Psoas muscle (tissue), 8 donors: ENCODE results near the gene METTL25B. TPM values are rescaled to one million over a fixed set of nuclear protein-coding genes. Genes with fewer than 3 reads are reported as not detected.

ENCODE experiments used
- ATAC-seq, 4 donors: fragments of 200-7000 bp; cut with Tn5 transposase; one replicate each; pipeline ENCODE4 v1.9.1; 2020; ENCODE audit warnings: moderate library complexity in 3 of 4, mild to moderate bottlenecking in 2 of 4
- DNase-seq, 2 donors: peaks; one replicate each; pipeline ENCODE4 v3.0.0-alpha.2; 2020
- H3K27ac ChIP-seq: fragments of 200-600 bp; one replicate; pipeline ENCODE4 v1.8.0; 2022
- H3K27me3 ChIP-seq, 3 donors: fragments of 200-600 bp in 1 of 3; one replicate each; pipeline versions ENCODE4 v1.6.1 to v1.8.0; 2013 to 2022; ENCODE audit warnings: low read length in 2 of 3, mild to moderate bottlenecking in 2 of 3, moderate library complexity in 1 of 3; ENCODE audit not compliant: insufficient read depth in 3 of 3
- H3K36me3 ChIP-seq, 2 donors: fragments of 200-600 bp in 1 of 2; one replicate each; pipeline versions ENCODE4 v1.6.1 to v1.8.0; 2013 to 2022; ENCODE audit warnings: low read depth in 1 of 2, mild to moderate bottlenecking in 1 of 2, moderate library complexity in 1 of 2; ENCODE audit not compliant: insufficient read depth in 1 of 2
- H3K4me1 ChIP-seq: fragments of 200-600 bp; one replicate; pipeline ENCODE4 v1.8.0; 2022
- H3K4me3 ChIP-seq: fragments of 200-600 bp; one replicate; pipeline ENCODE4 v1.8.0; 2022; ENCODE audit warnings: mild to moderate bottlenecking
- H3K9me3 ChIP-seq: fragments of 200-600 bp; one replicate; pipeline ENCODE4 v1.8.0; 2022
- CTCF ChIP-seq: fragments of 200-600 bp; IDR thresholded peaks from one replicate; pipeline ENCODE4 v1.8.0; 2022; ENCODE audit warnings: antibody characterized with exemption
- WGBS, 3 donors: extraction: QIAGEN DNeasy Blood & Tissue Kit; methylation state at CpG; one replicate each; pipeline versions ENCODE4 v1.1.6 to v1.1.7; 2013; 5-methylcytosine and 5-hydroxymethylcytosine counted together
- intact Hi-C, 2 donors: fragments of 100-400 bp; cut with DNase I; formaldehyde crosslinking; loops; one replicate each; pipeline versions ENCODE4 v1.11.0 to v1.14.2; 2022
- polyA plus RNA-seq, 3 donors: library from polyadenylated mRNA; stranded (reverse); fragments of 200-250 nt; gene quantifications; one replicate each; pipeline ENCODE4 v1.2.3, GENCODE V29; 2013
- total RNA-seq, 4 donors: library from RNA; stranded (reverse); fragmentation: NEBNext Ultra II Directional in 2 of 4; extraction: Animal tissue kit (Norgen Biotek cat#: 25700) in 2 of 4; gene quantifications; one replicate each; pipeline versions ENCODE4 v1.2.1 to v1.2.4, GENCODE V29; 2021 to 2023
- donor health status: healthy with polysubstance abuse.
- donor health status: DM: no; HTN: no; CAD: no; lungs with moderate emphysema.
- donor health status: Bipolar disorder and iron deficiency.
- donor health status: healthy.
- donor health status: DM: yes; HTN: yes; CAD: no.
- donor health status: DM: no; HTN: no; CAD: no.
- donor health status: DM: no; HTN: no; CAD: no.
- donor health status: DM: yes; HTN: yes; CAD: no.

The METTL25B gene
- total and polyA plus RNA-seq, 7 donors, result 18.5 to 32.1 (median 27.0) TPM

GRCh38 chr1:156726549-156727226 lies 1.6 kb upstream of the METTL25B start:
- peak overlapping the region; percentile 67 for H3K27ac ChIP-seq
- intact Hi-C loops, result loop anchor here (1.0 to 5.0 kb wide), 3 partner anchors 37 to 68 kb away; partner anchors contain the start of gene PRCC (in 1 of the 2)
- no peak for ATAC-seq
- peaks cover 7 to 49% of the 10 kb centered on the region in 2 donors for H3K36me3 ChIP-seq
- DNase-seq, result no peak
- H3K27me3 ChIP-seq, result no peaks in the 10 kb centered on the region
- H3K4me3 ChIP-seq, result peak overlapping the region; percentile 80
- TF ChIP-seq CTCF, result peak; percentile 42
- H3K4me1 ChIP-seq, result peaks cover 45% of the 10 kb centered on the region
- H3K9me3 ChIP-seq, result no peaks in the 10 kb centered on the region
- WGBS, 3 donors, result 42 to 50% (median 43%) methylated on average over 15 of the region's 15 CpGs

GRCh38 chr1:156727492-156727891 lies 777 bp upstream of the METTL25B start:
- WGBS, 3 donors, result 49 to 53% (median 52%) methylated on average over 7 of the region's 7 CpGs
- no peaks in the 10 kb centered on the region for H3K9me3 ChIP-seq
- peak overlapping the region; percentile 99 for H3K27ac ChIP-seq
- no peaks in the 10 kb centered on the region for H3K27me3 ChIP-seq
- intact Hi-C loops, result loop anchor here (2.0 to 5.0 kb wide), 2 partner anchors 40 to 69 kb away; partner anchors contain the start of gene PRCC (in 1 of the 2)
- H3K4me1 ChIP-seq, result peaks cover 45% of the 10 kb centered on the region
- H3K36me3 ChIP-seq, result peaks cover 9 to 51% of the 10 kb centered on the region in 2 donors
- no peak for TF ChIP-seq CTCF
- peak overlapping the region; percentile 80 for H3K4me3 ChIP-seq
- ATAC-seq (no peak), DNase-seq (no peak)

GRCh38 chr1:156728599-156729462 lies 562 bp downstream of the METTL25B start, which contains the start of gene ISG20L2:
ISG20L2 (minus strand) TSS chr1:156728766; CDS start chr1:156727652, 1,114 bp downstream.
- Histone ChIP-seq H3K27ac (peak within 1 kb of the TSS; percentile 99), H3K4me1 (peaks cover 45% of the 10 kb centered on the region), H3K9me3 (no peaks in the 10 kb centered on the region), H3K36me3 (peaks cover 9 to 51% of the 10 kb centered on the region in 2 donors), H3K27me3 (no peaks in the 10 kb centered on the region), H3K4me3 (peak within 1 kb of the TSS; percentile 80)
- no peak for TF ChIP-seq CTCF
- ATAC-seq (peak; percentile 92 to 94 (median 94)), DNase-seq (peak; percentile 97 to 99)
- 2% methylated on average over 46 to 57 of the region's 57 CpGs for WGBS, 3 donors
- intact Hi-C loops, result loop anchor here (2.0 to 5.0 kb wide), 2 partner anchors 38 to 40 kb away; partner anchors contain the start of gene PRCC (in 1 of the 2)

- intact Hi-C loops, result no loop called here
- Histone ChIP-seq H3K4me1 (peaks cover 9% of the 10 kb centered on the region), H3K9me3 (no peaks in the 10 kb centered on the region), H3K36me3 (peaks cover 15 to 76% of the 10 kb centered on the region in 2 donors), H3K27ac (no peak overlapping the region), H3K4me3 (no peak overlapping the region), H3K27me3 (no peaks in the 10 kb centered on the region)
- ATAC-seq (no peak), DNase-seq (no peak)
- TF ChIP-seq CTCF, result no peak
- WGBS, 3 donors, result 92 to 93% (median 92%) methylated on average over 20 of the region's 20 CpGs
These were observed 5.8 kb downstream of the METTL25B start for GRCh38 chr1:156733989-156734584.
